Stimulated activated CD8-positive, alpha-beta memory T cell treated with anti-CD3 and anti-CD28 coated beads, Interleukin-12 subunit alpha, Interleukin-12 subunit beta, amount 100 ng/mL, for 24 hours (primary cell): ENCODE measurements around the gene OAT.

Source experiments
- DNase-seq: peaks from one replicate; pipeline ENCODE4 v3.0.0-alpha.2; 2020; ENCODE audit errors: extremely low read depth

Gene OAT

GRCh38 chr10:124403548-124403947 is 15.2 kb downstream of the OAT start:
- DNase-seq: no peak

DNA sequence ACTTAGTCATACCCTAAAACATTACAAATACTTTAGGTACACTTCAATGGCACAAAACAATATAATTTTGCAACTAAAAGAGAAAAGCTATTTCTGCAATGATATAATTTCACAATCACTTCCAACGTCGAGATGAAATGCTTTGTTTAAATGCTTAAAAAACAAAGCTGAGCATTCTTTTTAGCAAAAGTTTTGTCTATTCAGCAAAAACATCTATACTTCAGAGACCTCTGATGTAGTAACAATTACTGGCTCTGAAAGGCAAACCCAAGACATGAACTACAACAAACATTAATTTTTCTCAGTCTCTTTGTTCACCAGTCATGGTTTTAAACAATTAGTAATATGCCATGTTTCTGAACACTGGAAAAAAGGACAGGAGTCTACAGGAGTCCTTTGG is 16.4 kb downstream of the OAT start:
- no peak for DNase-seq

GRCh38 chr10:124401633-124402032 is 17.1 kb downstream of the OAT start:
- DNase-seq: no peak

- DNase-seq: no peak
These were observed 24.1 kb downstream of the OAT start for GRCh38 chr10:124394583-124394982.

DNA sequence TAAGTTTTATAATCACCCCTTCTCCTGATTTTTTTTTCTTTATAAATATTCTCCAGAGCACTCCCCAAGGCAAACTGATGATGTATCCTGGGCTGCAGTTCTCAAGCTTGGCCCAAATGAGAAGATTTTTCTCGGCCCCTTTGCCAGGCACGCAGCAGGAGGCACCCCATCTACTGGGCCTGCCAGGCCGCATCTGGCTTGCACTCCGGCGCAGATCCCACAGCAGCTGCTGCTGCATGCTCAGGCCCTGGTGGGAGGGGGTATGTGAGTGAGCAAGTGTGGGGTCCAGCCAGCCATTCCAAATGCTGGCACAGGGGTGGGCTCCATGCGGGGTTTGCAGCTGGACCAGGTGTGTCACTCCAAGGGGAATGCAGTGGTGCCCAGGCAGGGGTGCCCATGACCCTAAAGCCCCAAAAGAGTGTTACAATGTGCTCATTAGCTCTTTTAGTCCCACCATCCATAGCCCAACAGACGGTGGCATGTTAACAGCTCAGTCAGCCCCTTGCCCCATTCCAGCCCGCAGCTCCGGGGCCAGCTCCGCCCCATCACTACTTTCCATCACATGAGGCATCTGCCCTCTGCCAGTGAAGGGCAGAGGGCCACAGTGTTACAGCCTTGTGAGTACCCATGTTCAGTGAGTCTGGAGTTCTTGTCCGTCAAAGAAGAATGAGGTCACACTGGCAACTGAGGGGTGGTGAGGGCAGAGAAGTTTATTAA is 25.9 kb downstream of the OAT start:
- DNase-seq: no peak

DNA sequence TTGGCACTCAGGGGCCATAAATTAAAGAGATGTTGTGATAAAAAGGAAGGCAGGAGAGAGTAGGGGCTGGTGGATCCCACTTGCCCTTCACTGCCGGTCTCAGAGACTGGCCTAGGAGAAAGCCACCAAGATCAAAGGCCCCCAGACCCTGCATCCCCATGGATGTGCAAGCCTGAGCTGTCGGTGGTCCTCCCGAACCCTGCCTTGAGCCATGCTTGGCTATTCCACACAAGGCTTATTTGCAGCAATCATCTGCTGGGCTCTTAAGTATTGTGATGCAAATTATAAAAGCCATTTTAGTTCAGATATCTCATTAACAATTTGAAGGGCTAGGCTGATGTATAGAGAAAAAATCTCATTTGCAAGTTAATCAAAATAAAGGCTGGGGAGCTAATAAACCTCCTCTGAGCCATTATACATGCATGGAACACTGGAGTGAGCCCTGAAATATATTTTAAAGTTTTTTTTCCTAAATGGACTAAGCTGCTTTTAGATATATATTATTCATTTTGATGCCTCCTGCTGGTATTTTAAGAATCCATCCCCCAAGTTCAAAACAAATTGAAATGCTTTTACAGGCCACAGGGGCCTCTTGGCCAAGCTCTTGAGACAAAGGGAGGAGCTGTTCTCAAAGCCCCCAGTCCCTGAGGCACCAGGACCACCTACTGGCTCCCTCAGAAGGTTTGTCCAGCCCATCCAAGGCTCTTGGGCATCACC is 28.1 kb downstream of the OAT start:
- DNase-seq: no peak

- no peak for DNase-seq
These were observed 28.9 kb downstream of the OAT start for GRCh38 chr10:124389613-124390361.

- peak; percentile 78 for DNase-seq
These were observed 29.7 kb downstream of the OAT start for GRCh38 chr10:124388823-124389612.

GRCh38 chr10:124388476-124388822 is 30.3 kb downstream of the OAT start:
- no peak for DNase-seq

GRCh38 chr10:124387078-124387874 is 31.4 kb downstream of the OAT start:
- no peak for DNase-seq

GRCh38 chr10:124386186-124387077 is 32.3 kb downstream of the OAT start:
- DNase-seq: no peak

DNA sequence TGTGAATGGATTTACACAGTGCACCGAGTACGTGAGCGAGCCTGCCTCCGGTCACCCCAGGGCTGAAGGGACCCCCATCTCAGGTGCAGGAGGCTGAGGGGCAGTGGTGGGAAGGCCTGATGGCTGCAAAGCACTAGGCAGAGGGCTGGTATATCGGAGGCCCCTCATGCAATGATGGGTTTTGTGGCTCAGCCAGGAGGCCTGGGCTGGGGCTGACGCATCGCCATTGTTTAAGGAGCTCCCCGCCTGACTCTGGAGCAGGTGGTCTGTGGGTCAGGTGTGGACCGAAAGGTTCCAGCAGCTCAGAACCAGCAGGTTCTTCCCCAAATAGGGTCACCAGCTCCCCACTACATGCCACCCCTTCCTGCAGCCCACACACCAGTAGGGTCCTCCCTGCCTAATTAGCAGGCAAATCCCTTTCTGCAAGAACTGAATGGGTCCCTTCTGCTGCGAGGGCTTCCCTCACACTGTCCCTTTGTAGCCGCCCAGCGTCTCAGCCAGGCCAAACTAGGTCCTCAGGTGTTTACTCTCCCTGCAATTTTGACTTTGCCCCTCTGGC is 33.0 kb downstream of the OAT start:
- no peak for DNase-seq

- DNase-seq: no peak
These were observed 34.0 kb downstream of the OAT start for GRCh38 chr10:124384591-124385190.

- no peak for DNase-seq
These were observed 34.6 kb downstream of the OAT start for GRCh38 chr10:124384172-124384571.

DNA sequence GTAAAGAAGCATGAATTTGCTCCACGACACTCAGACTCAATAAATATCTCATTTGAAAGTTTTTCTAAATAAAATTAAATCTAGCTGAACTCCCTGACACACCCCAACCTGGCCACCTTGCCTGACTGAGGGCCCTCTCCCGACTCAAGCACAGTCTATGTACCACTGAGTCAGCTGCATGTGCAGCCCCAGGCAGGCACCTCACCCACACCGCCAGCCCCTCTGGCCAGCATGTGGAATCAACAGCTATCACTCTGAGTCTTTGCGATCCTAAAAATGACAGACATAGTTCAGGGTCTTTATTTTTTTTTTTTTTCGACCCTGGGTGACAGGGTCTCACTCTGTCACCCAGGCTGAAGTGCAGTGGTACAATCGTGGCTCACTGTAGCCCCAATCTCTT is 35.2 kb downstream of the OAT start:
- DNase-seq: no peak

DNA sequence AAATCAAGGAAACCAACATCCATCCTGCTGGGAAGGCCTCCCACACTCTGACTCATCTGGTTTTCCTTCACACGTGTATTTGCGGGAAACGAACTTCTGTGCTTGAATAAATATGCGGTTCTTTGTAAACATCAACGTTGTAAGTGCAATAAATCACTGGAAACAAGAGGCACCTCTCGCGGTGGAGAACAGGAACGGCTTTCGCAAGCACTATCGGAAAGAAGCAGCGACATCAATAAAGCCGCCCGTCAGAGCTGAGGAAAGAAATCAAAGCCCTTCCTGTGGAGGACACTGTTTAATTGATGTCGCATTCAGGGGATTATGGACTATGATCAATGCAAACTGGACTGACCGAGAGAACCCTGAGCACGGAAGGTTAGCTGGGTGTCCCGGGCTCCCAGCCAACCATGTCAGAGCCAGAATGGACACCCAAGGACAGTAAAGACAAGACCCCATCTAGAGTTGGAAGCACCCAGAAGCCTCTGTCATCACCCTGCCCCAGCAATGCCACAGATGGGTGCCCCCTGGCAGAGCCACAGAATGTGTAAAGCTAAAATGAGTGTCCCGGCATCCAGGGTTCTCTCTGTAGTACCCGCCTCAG is 37.6 kb downstream of the OAT start:
- no peak for DNase-seq

- no peak for DNase-seq
These were observed 38.3 kb downstream of the OAT start for GRCh38 chr10:124380256-124380995.

DNA sequence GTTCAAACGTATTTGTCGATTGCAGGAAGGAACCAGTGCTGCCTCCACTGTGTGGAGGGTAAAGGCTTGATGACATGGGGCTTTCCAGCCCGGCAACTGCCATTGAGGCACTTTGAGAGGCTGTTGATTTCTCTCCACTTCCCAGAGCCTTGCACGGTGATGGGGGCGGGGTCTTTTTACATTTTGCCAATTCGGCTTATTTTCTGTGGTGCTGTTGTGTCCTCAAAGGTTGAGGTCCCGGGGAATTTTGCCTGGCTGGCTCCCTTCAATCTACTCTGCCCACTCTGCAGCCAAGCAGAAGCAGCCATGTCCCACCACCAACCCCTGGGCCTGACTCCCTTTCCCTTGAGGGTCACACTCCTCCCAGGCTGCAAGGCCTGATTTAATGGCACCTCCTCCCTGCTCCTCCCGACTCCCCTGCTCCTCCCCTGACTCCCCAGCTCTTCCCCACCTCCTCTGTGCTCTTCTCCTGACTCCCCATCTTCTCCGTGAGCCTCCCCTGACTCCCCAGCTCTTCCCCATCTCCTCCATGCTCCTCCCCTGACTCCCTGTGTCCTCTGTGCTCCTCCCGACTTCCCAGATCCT is 39.0 kb downstream of the OAT start:
- no peak for DNase-seq
